GM18870 (cell line): ENCODE measurements around the gene QSOX1.
"Not testable (repeated sequence)": the region's sequence is repeated elsewhere in the genome, so short reads cannot be mapped to it uniquely, and the experiment has no call there.

Experiments
- ATAC-seq: cut with Tn5 transposase; IDR thresholded peaks from one replicate; pipeline ENCODE4 v1.9.1; 2021; ENCODE audit warnings: moderate library complexity; ENCODE audit not compliant: unreplicated experiment

Gene QSOX1

GRCh38 chr1:180154325-180155181 lies at the start of gene QSOX1:
QSOX1 (plus strand) TSS chr1:180154869; CDS start chr1:180154908, 39 bp downstream.
- peak; percentile 63 for ATAC-seq

GRCh38 chr1:180112091-180112490 lies 42.6 kb upstream of the QSOX1 start:
- ATAC-seq = no peak

GRCh38 chr1:180112984-180113647 lies 41.6 kb upstream of the QSOX1 start:
- ATAC-seq = no peak

GRCh38 chr1:180114396-180114945 lies 40.2 kb upstream of the QSOX1 start:
- ATAC-seq = no peak

GRCh38 chr1:180116964-180117763 lies 37.5 kb upstream of the QSOX1 start:
- ATAC-seq = no peak

GRCh38 chr1:180117764-180118116 lies 36.9 kb upstream of the QSOX1 start:
- ATAC-seq = no peak

- ATAC-seq = no peak
Observed at GRCh38 chr1:180119837-180120236, 34.8 kb upstream of the QSOX1 start.

GRCh38 chr1:180123463-180123936 lies 31.2 kb upstream of the QSOX1 start:
- ATAC-seq = no peak

GRCh38 chr1:180130651-180131050 lies 24.0 kb upstream of the QSOX1 start:
- no peak for ATAC-seq

GRCh38 chr1:180131510-180131909 lies 23.2 kb upstream of the QSOX1 start:
- no peak for ATAC-seq

- no peak for ATAC-seq
Observed at GRCh38 chr1:180133193-180133592, 21.5 kb upstream of the QSOX1 start.

GRCh38 chr1:180133688-180134087 lies 21.0 kb upstream of the QSOX1 start:
- ATAC-seq = not testable (repeated sequence)

- no peak for ATAC-seq
Observed at GRCh38 chr1:180135535-180135934, 19.1 kb upstream of the QSOX1 start.

GRCh38 chr1:180136331-180136967 lies 18.2 kb upstream of the QSOX1 start:
- ATAC-seq = no peak

GRCh38 chr1:180136968-180137356 lies 17.7 kb upstream of the QSOX1 start:
- ATAC-seq = no peak

- ATAC-seq = no peak
Observed at GRCh38 chr1:180137776-180138175, 16.9 kb upstream of the QSOX1 start.

- no peak for ATAC-seq
Observed at GRCh38 chr1:180141381-180141934, 13.2 kb upstream of the QSOX1 start.

- ATAC-seq = no peak
Observed at GRCh38 chr1:180143359-180143758, 11.3 kb upstream of the QSOX1 start.

- no peak for ATAC-seq
Observed at GRCh38 chr1:180144659-180145357, 9.9 kb upstream of the QSOX1 start.

- ATAC-seq = no peak
Observed at GRCh38 chr1:180145446-180145845, 9.2 kb upstream of the QSOX1 start.
